Right hindlimb (tissue), 1 donor: ENCODE results near the gene DBN1.

Source experiments
- DNase-seq: peaks from one replicate; pipeline ENCODE4 v3.0.0-alpha.2; 2018

The DBN1 gene

GRCh38 chr5:177473443-177474001 is at the start of gene DBN1:
DBN1 (minus strand) TSS chr5:177473634; CDS start chr5:177473521, 113 bp downstream.
- DNase-seq: peak; percentile 81

DNA sequence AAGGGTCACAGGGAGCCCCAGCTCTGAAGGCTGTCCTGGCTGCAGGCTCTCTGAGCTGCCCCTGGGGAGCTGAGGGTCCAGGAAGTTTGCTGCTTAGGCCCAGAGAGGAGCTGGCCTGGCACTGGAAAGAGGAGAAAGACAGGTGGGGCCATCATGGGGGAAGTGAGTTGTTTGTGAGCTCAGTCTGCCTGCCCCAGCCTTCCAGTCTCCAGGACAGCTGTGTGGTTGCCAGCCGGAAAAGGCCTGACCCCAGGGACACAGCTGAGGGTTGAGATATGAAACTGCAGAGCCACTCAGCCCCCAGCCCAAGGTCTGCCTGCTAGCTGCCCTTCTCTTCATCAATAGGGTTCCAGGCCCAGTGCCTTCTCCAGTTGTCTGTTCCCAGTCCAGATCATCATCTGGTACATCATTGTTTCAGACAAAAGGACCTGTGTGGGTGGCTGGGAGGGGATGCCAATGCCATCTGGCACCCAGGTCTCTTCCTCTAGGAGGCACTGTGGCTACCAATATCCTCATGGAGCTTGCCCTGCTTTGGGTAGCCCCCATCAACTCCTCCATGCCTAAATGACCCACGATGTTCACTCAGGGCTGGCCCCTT is 47.6 kb upstream of the DBN1 start:
- DNase-seq: peak; percentile 48

- no peak for DNase-seq
Measured at GRCh38 chr5:177520271-177520670, 46.8 kb upstream of the DBN1 start.

DNA sequence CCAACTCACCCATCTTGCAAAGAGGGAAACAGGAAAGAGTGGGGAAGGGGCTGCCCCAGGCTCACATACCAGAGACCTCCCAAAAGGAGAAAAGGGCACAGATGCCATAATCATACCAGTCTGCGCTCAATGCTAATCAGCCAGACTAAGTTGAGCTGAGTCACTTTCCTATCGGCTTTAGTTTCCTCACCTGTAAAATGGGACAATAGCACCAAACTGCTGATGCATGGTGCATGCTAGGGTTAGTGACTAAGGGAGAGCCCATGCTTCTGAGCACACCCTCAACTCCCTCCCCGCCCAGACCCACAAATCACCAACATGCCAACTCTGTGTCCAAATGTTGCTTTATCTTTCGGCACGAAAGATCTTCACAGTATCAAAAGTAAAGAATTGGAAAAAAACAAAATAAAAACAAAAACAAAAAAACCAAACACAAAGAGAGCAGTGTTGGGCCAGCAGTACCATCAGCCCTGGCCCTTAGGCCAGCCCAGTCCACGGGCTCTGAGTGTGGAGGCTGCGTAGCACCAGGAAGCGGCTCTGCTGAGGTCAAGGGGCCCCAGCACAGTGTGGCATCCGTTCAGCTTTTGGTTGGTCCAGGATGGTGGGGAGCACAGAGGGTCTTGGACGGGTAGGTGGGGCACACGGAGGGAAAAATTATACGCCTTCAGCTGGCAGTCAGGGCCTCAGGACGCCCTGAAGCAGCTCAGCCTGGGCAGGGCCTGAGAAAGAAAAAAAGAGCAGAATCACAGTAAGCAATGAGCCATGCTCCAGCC is 46.2 kb upstream of the DBN1 start:
- DNase-seq: no peak

DNA sequence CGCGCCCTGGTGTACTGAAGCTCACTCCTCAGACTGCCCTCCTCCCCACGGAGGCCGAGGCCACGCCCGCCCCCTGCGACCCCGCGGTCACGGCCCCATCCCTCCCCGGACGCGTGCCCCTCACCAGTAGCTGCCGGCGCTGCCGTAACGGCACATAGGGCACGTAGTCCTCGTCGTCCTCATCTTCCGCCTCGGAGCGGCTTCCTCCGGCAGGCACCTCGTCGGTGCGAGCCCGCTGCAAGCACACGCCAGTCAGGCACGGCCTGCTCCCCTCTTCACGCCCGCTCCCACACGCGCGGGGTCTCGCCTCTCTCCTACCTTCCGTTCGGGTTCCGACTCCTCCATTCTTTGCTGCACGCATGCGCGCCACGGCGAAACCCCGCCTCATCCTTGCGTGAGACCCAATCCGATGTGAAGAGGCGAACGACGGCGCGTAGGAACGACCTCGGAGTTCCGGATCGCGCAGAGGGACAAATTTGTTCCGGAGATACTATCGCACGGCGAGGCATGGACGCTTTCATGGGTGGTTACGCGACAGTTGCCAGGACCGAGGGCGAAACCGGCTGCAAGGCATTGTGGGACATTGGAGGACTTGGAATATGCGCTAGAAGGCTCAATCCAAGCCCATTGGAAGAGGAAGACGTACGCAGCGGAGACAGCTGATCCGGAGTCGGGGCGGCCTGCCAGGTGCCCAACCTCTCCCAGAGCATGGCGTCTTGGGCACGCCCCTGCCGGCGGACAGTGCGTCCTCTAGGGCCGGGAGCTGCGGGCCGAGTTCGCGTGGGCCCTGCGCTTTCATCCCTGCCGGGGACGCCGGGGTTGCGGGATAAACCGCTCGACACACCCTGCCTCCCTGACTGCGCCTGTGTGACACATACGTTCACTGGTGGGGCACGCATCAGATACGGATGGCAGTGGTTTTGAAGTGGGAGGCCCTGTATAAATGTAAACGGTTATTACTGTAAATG is 43.5 kb upstream of the DBN1 start, which contains the start of gene DDX41:
TSS of gene DDX41 (minus strand) at position 361 of the 968 bp plus-strand sequence. CDS start at position 345, 16 bp downstream.
- DNase-seq: peak; percentile 99

GRCh38 chr5:177515580-177515979 is 42.1 kb upstream of the DBN1 start:
- DNase-seq: no peak

GRCh38 chr5:177514541-177514940 is 41.1 kb upstream of the DBN1 start:
- no peak for DNase-seq

DNA sequence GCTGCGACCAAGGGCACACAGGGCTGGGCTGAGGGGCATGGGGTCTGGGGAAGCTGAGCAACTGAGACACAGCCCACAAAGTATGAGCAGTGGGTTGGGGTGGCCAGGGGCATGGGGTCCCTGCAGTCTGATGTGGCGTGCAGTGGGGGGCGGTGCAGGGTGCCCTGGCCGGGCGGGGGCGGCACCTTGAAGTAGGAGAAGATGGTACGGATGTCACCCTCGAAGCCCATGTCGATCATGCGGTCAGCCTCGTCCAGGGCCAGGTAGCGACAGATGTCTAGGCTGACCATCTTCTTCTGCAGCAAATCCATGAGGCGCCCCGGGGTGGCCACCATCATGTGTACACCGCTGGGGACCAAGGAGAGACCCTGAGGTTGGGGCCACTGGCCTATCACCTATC is 40.1 kb upstream of the DBN1 start:
- no peak for DNase-seq

DNA sequence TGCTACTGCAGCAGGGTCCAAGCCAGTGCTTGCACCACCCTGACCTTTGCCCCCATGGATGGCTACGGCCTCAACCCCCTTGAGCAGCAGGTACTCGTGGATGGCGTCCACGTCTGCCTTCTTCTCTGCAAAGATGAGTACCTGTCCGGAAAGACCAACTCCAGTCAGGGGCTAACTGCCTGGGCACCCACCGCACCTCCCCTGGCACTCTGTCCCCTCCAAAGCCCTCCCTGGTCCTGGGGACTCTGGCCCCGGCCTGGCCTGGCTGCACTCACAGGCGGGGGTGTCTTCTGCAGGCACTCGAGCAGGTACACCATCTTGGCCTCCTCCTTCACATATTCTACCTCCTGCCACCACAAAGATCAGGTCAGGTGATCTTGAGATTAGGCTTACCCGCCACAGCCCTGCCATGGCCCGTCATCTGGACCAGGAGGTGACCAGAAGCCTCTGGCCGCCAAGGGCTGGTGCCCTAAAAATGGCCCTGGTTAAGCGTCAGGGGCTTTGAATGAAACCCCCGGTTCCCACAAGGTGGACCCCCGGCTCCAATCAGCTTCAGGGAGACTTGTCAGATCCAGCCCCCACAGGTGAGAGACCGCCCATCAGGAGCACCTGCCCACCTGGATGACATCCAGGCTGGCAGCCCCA is 39.4 kb upstream of the DBN1 start:
- no peak for DNase-seq

- DNase-seq: no peak
Measured at GRCh38 chr5:177511796-177512675, 38.6 kb upstream of the DBN1 start.

DNA sequence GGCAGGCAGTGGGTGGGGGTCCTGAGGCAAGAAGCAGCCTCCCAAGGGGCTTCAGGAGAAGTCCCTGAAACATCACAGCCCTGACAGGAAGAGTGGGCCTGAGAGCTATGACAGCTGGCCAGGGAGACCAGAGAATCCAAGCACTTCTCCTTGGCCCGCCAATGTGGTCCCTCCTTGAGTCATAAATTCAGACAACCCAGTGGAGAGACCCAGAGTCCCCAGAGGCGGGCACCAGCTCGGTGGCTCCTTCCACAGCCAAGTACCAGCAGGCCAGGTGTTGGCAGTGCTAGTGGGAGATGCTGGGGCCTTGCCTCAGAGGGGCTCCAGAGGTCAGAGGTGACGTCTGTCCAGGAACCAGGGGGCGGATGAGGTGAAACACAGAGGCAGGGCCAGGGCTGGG is 37.7 kb upstream of the DBN1 start:
- no peak for DNase-seq

DNA sequence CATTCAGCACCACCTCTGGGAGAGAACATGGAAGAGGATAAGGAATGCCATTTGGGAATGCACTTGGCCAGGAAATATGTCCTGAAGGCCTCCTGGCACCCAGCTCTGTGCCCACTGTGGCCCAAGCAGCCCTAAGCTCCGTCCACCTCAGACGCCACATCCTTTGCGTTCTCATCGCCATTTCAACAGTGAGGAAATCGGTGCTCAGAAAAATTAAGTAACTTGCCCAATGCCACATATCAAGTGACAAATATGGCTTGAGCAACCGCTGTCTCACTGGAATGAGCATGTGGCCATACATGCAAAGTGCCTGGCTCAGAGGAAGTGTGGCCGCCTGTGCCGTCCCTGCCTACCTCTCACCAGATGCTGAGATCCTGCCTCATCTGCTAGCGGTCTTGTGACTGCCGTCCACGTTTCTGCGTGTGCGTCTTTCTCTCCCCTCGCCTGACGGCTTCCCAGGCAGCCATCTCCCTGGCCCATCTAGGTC is 37.2 kb upstream of the DBN1 start:
- no peak for DNase-seq

GRCh38 chr5:177509991-177510566 is 36.6 kb upstream of the DBN1 start:
- DNase-seq: no peak

DNA sequence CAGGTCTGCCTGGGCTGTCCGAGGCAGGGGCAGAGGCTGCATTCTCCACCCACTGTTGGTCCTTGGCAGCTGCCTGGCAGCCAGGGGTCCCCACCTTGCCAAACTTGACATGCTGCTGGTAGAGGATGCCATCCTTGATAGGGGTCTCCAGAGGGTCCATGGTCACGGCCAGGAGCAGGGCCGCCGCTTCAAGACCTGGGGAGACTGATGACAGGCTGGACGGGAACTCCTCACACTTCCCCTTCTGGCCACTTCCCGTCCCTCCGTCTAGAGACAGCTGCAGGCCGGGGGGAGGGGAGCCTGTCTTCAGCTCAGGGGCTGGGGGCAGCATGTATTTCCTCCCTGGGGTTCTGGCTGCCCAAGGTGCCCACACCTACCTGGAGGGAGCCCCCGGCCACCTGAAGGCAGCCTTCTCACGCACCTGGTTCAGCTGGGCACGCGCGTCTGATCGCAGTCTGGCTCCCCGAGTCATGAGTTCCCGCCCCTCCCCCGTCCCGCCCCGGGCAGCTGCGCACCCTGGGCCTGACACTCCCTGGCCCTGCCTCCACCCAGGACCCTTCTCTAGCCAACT is 36.0 kb upstream of the DBN1 start, which contains the start of gene DOK3:
TSS of gene DOK3 (minus strand) at position 446 of the 571 bp plus-strand sequence. CDS start at position 160, 286 bp downstream.
- DNase-seq: no peak

DNA sequence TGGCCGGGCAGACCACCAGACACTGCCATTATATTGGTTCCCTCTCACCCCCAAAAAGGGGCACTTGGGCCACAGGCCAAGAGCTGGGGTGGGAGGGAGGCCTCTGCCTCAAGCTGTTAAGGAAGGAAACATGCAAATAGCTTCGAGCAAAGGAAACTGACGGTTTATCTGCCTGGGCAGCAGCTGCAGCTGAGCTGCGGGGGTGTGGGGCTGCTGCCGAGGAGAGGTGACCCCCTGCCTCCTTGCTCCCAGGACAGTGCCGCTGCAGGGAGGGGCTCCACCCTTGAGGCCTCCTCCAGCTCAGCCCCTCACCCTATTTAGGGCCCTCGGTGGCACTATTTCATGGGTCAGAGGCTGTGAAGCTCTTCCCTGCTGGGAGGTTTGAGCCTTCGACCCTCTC is 35.4 kb upstream of the DBN1 start:
- DNase-seq: no peak

- DNase-seq: no peak
Measured at GRCh38 chr5:177508221-177508611, 34.8 kb upstream of the DBN1 start.

GRCh38 chr5:177507596-177508220 is 34.3 kb upstream of the DBN1 start:
- no peak for DNase-seq

- no peak for DNase-seq
Measured at GRCh38 chr5:177507165-177507564, 33.7 kb upstream of the DBN1 start.

DNA sequence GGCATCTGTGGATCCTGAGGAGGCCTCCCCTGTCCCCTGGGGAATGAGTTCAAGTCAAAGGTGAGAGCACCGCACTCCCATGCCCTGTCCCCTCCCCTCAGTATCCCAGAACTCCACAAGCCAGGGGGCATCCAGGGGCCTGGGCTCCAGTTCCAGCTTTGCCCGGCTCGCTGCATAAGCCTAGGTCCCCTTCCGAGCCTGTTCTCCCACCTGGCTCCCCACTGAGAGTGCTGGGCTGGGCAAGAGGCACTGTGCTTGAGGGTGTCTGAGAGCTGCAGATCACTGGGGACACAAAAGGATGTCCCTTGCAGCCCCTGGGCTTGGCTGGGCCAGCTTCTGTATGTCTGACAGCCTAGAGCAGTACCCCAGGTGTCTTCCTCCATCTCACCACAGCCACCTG is 31.6 kb upstream of the DBN1 start:
- no peak for DNase-seq
